Hematopoietic multipotent progenitor cell treated with erythropoietin and hydrocortisone succinate and interleukin-3 and kit ligand, for 15 days (in vitro differentiated cells): ENCODE data around the gene ATP9A.
"Not testable (repeated sequence)": the region's sequence is repeated elsewhere in the genome, so short reads cannot be mapped to it uniquely, and the experiment has no call there.

ENCODE experiments used
- DNase-seq: peaks from one replicate; pipeline ENCODE4 v3.0.0-alpha.2; 2015; ENCODE audit warnings: low spot score

Gene ATP9A

GRCh38 chr20:51723026-51723425 lies 45.2 kb downstream of the ATP9A start:
- DNase-seq, result not testable (repeated sequence)

- not testable (repeated sequence) for DNase-seq
Measured at GRCh38 chr20:51722246-51722645, 45.9 kb downstream of the ATP9A start.

GRCh38 chr20:51720854-51721253 lies 47.3 kb downstream of the ATP9A start:
- DNase-seq, result no peak

GRCh38 chr20:51720384-51720783 lies 47.8 kb downstream of the ATP9A start:
- no peak for DNase-seq

GRCh38 chr20:51715856-51716185 lies 52.4 kb downstream of the ATP9A start:
- DNase-seq, result no peak

- no peak for DNase-seq
Measured at GRCh38 chr20:51715163-51715855, 52.9 kb downstream of the ATP9A start.

- DNase-seq, result no peak
Measured at GRCh38 chr20:51713213-51713598, 55.0 kb downstream of the ATP9A start.

GRCh38 chr20:51712501-51713212 lies 55.5 kb downstream of the ATP9A start:
- DNase-seq, result no peak

GRCh38 chr20:51711426-51711825 lies 56.8 kb downstream of the ATP9A start:
- no peak for DNase-seq

GRCh38 chr20:51710361-51710894 lies 57.8 kb downstream of the ATP9A start:
- no peak for DNase-seq

GRCh38 chr20:51705400-51705799 lies 62.8 kb downstream of the ATP9A start:
- no peak for DNase-seq

GRCh38 chr20:51703400-51704287 lies 64.5 kb downstream of the ATP9A start:
- DNase-seq, result no peak

- DNase-seq, result no peak
Measured at GRCh38 chr20:51702556-51702955, 65.6 kb downstream of the ATP9A start.

- peak; percentile 21 for DNase-seq
Measured at GRCh38 chr20:51700809-51701285, 67.3 kb downstream of the ATP9A start.

GRCh38 chr20:51698252-51698651 lies 69.9 kb downstream of the ATP9A start:
- DNase-seq, result no peak

- DNase-seq, result no peak
Measured at GRCh38 chr20:51697096-51697826, 70.9 kb downstream of the ATP9A start.

- DNase-seq, result no peak
Measured at GRCh38 chr20:51696304-51697071, 71.7 kb downstream of the ATP9A start.

- no peak for DNase-seq
Measured at GRCh38 chr20:51695574-51696303, 72.5 kb downstream of the ATP9A start.

GRCh38 chr20:51692806-51693400 lies 75.3 kb downstream of the ATP9A start:
- no peak for DNase-seq

- no peak for DNase-seq
Measured at GRCh38 chr20:51691703-51692102, 76.5 kb downstream of the ATP9A start.
